Right renal pelvis (tissue), 4 donors: ENCODE data around the gene SELENOI. TPM values are rescaled to one million over a fixed set of nuclear protein-coding genes. Genes with fewer than 3 reads are reported as not detected.
"Not testable (repeated sequence)": the region's sequence is repeated elsewhere in the genome, so short reads cannot be mapped to it uniquely, and the experiment has no call there.

Experiments
- DNase-seq, 4 donors: peaks; one replicate each; pipeline ENCODE4 v3.0.0-alpha.2; 2013; ENCODE audit warnings: low read depth in 4 of 4, low spot score in 3 of 4, missing footprints in 1 of 4
- polyA plus RNA-seq, 4 donors: library from polyadenylated mRNA; unstranded; fragments of 120-200 nt; gene quantifications; one replicate each; pipeline ENCODE4 v1.2.1, GENCODE V29; 2013; ENCODE audit not compliant: insufficient read length in 4 of 4

Gene SELENOI
- polyA plus RNA-seq, 4 donors: 21.9 to 25.7 (median 22.8) TPM

DNA sequence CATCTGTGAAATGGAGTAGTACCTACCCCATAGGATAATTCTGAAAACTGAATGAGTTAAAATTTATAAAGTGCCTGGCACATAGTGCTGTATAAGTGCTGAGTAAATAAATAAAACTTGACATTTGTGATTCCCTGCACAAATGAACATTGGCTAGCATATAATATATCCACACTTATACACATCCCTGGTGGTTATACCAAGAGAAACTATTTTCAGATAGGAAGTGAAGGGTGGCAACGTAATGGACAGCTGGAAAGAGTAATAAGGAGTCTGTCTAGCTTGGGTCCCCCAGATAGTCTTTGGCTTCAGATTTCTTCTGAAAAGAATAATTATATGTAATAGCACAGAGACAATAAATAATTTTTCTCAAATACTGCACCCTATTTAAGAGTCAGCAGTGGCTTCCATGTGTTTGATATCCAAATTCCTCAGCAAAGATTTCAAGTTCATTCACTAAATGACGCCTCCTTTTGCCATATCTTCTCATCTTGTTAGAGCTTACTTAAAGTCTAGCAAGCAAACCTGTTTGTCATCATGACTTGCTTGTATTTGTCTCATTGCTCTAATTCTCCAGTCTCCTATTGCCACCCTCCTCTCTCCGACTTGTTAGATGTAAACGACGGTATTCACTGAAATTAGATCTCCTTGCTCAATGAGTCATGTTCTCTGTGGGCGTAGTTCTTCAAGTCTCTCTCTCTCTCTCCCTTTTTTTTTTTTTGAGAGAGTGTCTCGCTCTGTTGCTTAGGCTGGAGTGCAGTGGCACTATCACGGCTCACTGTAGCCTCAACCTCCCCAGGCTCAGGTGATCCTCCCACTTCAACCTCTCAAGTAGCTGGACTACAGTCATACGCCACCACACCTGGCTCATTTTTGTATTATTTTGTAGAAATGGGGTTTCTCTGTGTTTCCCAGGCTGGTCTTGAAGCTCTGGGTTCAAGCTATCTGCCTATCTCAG is 9.4 kb downstream of the SELENOI start:
- peak in 1 of 4 donors; percentile 48 for DNase-seq

DNA sequence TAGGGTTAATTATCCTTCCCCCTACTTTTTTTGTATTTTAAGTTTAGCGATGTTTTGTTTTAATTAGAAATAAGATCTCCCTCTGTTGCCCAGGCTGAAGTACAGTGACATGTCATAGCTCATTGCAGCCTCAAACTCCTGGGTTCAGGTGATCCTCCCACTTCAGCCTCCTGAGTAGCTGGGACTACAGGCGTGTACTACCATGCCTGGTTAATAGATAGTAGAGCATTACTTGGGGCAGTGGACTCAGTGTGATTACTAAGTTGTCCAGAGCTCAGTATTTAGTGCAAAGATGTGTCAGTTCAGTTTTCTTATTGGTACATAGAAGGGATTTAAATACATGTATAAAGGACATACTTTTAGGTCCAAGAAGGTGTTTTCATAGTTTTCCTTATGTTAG is 10.2 kb downstream of the SELENOI start:
- DNase-seq: no peak

DNA sequence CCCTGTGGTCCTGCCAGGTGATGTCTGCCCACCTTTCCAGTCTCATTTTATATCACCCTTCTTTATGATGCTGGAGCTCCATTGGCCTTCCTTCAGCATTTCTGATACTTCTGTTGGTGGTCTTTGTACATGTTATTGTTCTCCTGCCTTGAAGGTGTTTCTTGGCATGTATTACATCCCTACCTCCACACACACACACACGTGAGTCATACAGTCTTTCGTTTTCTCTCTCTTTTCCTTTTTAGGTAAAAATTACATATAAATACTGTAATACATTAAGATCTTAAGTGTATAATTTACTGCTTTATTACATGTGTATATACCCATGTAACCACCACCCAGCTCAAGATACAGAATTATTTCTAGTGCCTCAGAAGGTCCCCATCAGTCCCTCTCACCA is 10.8 kb downstream of the SELENOI start:
- no peak for DNase-seq

DNA sequence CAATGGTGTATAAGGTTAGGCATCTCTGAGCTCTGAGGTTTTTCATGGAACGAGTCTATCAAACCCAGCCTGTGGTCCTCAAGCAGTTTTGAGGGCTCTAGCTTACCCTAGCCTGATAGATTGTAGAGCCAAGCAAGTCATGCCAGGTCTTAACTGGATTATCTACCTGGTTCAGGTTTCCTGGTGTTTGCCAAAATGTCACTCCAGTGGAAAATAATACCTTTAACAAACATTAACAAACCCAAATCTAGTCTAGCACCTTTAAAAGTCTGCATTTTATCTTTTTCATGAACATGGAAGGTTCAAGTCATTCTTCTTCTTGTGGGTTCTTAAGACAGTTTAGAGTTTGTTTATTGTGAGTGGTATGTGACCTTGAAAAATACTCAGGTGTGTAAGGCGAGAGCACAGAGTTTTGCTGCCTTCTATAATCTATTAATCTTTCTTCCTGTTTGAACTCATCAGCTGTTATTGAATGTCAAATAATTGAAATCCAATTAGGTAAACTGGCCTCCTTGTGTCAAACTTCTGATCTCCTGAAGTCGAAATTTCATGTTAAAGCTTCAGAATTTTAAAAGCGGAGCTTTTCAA is 14.0 kb downstream of the SELENOI start:
- DNase-seq: no peak

DNA sequence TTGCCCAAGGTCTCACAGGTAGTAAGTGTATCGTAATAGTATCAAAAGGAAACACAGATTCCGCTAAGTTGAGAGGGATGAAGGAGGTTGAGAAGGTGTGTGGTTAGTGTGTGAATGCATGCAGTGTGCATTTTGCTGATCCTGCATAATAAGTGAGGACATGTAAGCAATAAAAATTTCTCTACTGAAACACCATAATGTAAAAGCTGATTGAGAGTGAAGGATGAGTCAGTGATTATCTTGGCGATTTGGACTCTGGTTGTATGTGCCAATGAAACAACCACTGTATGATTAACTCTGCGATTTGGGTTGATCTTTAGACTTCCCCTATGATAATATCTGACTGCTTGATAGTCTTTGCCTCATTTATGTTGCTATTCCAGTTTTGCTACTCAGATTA is 17.4 kb downstream of the SELENOI start:
- DNase-seq: no peak

DNA sequence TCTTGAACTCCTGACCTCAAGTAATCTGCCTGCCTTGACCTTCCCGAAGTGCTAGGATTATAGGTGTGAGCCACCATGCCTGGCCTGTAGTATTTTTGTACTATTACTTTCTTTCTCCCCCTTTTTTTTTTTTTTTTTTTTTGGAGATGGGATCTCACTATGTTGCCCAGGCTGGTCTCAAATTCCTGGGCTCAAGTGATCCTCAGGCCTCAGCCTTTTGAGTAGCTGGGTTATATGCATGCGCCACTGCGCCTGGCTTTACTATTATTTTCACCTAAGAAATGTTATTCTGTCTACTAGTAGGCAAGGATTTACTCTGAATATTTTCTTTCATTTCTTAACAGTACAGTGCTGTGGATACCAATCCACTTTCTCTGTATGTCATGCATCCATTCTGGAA is 18.0 kb downstream of the SELENOI start:
- DNase-seq: no peak

DNA sequence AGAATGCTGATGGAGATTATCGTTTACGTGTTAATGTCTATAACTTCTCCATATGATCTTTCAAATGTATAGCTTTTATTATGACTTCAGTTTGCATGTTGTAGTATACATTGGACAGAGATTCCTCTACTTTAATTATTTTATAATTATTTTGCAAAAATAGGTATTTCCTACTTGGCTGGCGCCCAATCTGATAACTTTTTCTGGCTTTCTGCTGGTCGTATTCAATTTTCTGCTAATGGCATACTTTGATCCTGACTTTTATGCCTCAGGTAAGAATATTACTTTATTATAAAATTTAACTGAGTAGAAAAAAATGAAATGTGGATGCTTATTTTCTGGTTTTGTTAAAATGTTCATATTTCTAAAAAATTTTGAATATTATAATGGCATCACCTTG is 18.7 kb downstream of the SELENOI start:
- no peak for DNase-seq

DNA sequence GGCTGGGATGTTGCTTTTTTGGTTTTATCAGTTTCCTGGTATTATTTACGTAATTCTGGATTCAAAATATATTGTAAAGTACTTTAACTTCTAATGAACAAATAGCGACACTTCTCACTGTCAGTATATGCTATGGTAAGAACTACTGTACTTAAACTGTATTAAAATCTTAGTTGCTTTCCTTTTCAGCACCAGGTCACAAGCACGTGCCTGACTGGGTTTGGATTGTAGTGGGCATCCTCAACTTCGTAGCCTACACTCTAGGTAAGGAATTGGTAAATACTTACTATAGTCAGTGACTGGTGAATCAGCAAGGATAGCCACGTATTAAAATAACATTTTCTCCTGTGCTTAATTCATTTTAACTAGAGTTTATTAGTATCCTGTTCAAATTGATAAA is 21.0 kb downstream of the SELENOI start:
- no peak for DNase-seq

DNA sequence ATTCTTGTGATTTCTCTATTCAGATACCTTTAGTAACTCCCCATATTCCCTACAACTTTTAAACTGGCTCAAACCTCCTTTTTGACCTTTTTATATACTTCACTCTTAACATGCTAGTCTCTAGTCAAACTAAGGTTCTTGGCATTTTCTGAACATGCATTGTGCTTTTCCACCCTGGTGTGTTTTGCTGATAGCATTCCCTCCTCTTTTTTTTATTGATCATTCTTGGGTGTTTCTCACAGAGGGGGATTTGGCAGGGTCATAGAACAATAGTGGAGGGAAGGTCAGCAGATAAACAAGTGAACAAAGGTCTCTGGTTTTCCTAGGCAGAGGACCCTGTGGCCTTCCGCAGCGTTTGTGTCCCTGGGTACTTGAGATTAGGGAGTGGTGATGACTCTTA is 23.7 kb downstream of the SELENOI start:
- not testable (repeated sequence) for DNase-seq

DNA sequence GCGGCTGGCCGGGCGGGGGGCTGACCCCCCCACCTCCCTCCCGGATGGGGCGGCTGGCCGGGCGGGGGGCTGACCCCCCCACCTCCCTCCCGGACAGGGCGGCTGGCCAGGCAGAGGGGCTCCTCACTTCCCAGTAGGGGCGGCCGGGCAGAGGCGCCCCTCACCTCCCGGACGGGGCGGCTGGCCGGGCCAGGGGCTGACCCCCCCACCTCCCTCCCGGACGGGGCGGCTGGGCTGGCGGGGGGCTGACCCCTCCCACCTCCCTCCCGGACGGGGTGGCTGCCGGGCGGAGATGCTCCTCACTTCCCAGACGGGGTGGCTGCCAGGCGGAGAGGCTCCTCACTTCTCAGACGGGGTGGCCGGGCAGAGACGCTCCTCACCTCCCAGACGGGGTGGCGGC is 25.0 kb downstream of the SELENOI start:
- not testable (repeated sequence) for DNase-seq

DNA sequence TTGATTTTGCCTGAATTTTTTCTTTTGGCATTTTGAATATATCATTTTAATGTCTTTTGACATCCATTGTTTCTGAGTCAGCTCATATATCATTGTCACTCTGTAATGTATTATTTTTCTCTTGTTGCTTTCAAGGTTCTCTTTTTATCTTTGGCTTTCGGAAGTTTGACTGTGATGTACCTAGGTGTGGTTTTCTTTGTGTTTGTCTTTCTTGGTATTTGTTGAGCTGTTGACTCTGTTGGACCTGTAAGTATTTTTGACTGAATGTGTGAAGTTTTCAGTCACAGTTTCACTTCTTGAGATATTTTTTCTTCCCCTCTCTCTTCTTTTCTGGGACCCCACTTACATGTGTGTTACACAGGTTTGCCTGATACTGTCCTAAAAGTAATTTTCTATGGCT is 30.9 kb downstream of the SELENOI start:
- DNase-seq: no peak

DNA sequence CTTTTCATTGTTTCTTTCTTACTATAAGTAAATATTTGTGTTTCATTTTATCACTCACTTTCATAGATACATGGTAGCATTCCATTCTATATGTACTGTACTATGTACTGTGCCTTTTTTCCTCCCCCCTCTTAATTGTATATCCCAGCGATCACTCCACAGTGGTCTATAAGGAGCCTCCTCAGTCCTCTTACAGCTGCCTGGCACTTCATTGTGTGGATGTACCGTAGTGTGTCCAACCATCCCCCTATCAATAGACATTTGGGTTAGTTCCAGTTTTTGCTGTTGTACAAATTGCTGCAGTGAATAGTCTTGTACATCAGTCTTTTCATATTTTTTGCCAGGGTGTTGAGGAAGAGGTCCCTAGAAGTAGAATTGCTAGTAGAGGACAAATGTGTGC is 34.3 kb downstream of the SELENOI start:
- no peak for DNase-seq

DNA sequence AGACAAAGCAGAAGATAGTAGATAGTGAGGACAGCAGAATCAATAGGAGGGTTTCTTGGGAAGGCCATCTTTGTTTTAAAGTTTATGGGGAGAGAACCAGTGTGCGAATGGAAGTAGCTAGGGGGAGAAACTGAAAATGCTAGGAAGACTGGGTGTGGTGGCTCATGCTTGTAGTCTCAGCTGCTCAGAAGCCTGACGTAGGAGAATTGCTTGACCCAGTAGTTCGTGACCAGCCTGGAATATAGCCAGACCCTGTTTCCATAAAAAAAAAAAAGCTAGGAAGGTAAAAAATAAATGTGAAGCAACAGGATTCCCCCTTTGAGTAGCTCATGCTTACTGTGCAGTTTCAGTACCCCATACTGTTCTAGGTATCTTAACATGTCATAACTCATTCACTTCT is 36.6 kb downstream of the SELENOI start:
- no peak for DNase-seq

DNA sequence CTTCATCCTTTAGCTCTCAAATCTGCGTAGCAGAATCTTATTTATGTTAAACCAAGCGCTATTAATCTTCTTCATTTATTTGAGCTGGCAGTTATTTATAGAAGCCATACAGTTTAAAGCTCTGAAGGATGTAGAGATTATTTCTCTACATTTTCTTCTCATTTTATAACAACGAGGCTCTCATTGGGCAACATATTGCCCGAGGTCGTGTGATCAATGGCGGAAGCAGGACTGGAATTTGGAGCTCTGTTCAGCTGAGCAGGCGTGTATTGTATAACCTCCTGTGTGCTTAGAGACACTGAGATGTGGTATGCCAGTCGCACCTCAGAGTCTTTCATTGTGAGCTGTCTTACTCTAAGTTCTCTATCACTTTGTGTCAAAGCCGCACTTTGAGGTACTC is 38.2 kb downstream of the SELENOI start:
- DNase-seq: no peak

DNA sequence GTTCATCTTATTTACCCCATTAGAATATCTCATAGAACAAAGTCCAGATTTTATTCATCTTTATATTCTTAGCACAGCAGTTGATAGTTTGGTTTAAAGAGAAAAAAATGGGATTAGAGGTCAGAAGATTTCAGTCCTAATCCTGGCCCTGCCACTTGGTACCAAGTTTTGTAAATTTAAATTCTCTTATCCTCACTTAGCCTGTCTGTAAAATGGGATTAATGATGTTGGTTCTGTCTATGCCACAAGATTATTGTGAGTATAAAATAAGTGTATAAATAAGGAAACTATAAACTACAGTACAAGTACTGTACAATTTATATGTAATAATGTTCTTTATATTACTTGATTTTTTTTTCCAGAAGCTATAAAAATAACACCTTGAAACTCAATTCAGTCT is 38.7 kb downstream of the SELENOI start:
- no peak for DNase-seq

DNA sequence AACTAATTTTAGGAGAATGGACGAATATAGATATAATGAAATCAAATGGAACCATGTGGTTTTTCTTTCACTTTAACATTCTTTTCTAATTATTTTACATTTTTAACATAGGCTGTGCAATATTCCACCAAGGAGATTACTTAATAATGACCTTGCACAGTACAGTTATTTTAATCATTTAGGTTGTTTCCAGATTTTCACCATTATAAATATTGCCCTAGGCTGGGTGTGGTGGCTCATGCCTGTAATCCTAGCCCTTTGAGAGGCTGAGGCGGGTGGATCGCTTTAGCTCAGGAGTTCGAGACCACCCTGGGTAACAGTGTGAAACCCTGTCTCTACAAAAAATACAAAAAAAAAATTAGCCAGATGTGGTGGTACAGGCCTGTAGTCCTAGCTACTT is 41.2 kb downstream of the SELENOI start:
- no peak for DNase-seq

DNA sequence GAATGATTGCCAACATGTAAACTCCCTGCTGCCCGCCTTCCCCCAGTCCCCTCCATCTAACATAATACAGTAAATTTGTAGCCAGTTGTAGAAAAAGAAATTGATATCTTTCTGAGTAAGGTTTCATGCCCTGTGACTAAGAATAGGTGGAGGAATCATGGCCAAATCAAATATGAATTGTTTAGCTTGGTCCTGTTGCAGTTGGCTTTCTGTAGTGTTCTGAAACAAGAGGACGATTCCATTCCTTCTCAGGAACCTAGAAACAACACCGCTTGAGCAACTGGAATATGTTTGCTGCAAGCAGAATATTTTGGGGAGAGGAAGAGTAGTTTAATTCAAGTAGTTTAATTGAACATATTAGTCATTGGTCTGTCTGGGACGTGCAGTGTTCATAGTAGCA is 48.8 kb downstream of the SELENOI start:
- no peak for DNase-seq

DNA sequence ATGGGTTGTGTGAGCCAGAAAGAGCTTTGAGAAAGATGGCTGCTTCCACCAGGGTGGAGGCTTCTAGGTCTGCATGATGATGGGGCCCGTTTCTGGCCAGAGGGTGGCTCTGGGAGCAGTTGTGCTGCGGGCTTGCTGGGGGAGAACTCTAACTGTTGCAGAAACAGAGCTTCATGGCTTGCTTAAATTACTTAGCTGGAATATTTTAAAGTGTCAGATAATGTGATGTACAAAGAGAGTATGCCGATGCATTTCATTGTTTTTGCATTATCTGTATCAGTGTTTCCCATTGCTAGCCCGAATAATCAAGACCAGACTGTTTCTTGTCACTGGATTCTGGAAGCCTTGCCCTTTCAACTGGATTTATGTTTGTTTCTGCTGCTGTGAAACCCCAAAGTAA is 49.5 kb downstream of the SELENOI start:
- no peak for DNase-seq

DNA sequence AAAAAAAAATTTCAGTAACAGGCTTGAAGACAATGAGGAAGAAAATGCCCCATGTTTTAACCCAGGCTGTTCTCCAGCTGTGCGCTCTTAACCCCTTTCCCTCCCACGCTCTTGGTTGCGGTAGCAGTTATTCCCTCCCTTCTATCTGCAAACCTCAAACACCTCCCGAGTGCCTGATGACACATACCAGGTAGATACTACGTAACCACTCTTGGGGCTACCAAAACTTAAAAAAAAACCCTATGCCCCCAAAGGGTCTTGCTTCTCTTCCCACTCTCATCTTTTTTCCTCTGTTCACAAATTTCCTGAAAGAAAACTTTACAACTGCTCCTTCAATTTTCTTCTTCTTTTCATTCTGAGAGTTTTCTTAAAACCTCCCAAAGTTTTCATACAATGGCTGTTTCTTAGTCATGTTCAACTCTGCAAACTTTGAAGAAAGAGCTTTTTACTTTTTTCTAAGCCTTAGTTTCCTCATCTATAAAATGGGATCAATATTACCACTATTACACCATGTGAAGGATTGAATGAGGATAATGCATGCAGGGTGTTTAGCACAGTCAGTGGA is 50.9 kb downstream of the SELENOI start:
- no peak for DNase-seq

DNA sequence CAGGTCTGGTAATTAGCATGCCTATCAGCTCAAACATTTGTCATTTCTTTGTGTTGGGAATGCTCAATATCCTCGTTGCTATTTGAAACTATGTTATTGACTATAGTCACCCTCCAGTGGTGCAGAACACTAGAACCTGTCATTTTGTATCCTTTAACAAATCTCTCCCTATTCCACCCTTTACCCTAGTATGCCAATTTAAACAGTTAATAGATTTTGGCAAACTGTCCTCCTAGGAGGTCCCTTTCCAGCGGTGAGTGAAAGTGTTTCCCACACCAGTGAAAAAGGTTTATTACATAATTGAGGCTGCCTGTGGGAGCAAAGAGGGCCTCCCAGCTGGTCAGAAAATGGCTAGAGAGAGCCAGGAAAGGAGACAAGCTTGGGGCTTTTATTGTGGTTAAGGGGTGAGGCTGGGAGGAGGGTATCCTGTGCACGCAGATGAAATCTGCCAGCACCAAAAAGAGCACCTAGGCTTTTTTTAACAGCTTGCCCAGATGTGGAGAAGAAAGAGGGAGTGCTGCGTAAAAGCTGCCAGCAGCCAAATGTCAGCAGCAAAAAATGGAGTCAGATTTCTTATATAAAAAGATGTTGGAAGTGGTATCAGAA is 53.9 kb downstream of the SELENOI start:
- DNase-seq: no peak

DNA sequence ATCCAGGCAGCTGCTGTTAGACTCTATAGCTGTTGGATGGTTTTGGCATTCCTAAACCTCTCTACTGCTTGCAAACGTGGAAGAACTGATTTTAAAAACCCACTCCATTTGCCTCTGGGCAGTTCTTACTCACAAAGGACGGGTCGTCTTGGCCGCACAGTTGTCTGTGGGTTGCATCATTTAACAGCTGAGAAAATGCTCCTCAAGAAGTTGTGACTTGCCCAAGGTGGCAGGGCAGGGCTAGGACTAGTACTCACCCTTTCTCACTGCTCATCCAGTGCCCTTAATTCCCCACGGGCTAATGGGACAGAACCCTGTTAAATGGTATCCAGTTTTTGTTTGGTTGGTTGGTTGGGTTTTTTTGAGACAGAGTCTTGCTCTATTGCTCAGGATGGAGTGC is 54.8 kb downstream of the SELENOI start:
- DNase-seq: no peak
